GM12878 (cell line): ENCODE data around the gene SAMD4A. TPM values are rescaled to one million over a fixed set of nuclear protein-coding genes. Genes with fewer than 3 reads are reported as not detected.

Experiments used
- ATAC-seq: fragments of 200-7000 bp; cut with Tn5 transposase; 3 replicates; pipeline ENCODE4 v1.9.1; 2020; ENCODE audit warnings: mild to moderate bottlenecking, moderate library complexity
- BruUV-seq: library from RNA; stranded (reverse); fragments of 400-500 nt; replicated peaks from 2 replicates; lab custom pipeline; 2021; lab: Mats Ljungman, UMichigan
- CTCF ChIA-PET: fragments of 300-600 bp; sonication (Branson Sonifier 250); formaldehyde crosslinking; extraction: SDS; loops from one replicate; lab custom pipeline; 2021; ENCODE audit warnings: inconsistent platforms; lab: Yijun Ruan, JAX
- POLR2A ChIA-PET: fragments of 350-600 bp; formaldehyde crosslinking; extraction: SDS; loops from one replicate; lab custom pipeline; 2021; ENCODE audit warnings: inconsistent platforms; lab: Charles Lee
- RAD21 ChIA-PET: fragments of 300-600 bp; sonication (Branson Sonifier 250); formaldehyde crosslinking; loops from one replicate; lab custom pipeline; 2023; ENCODE audit warnings: antibody characterized with exemption; ENCODE audit not compliant: unreplicated experiment; lab: Charles Lee
- SMC1A ChIA-PET: fragments of 300-600 bp; sonication (Branson Sonifier 250); formaldehyde crosslinking; loops from one replicate; lab custom pipeline; 2023; ENCODE audit not compliant: unreplicated experiment, uncharacterized antibody; lab: Charles Lee
- DNase-seq: peaks from one replicate; pipeline ENCODE4 v3.0.0-alpha.2; 2011; ENCODE audit warnings: low read depth, low spot score
- FAIRE-seq: peaks from 3 replicates; lab custom pipeline; 2011; peaks lifted over from hg19 to GRCh38; lab: Jason Lieb, UNC
- H2AFZ ChIP-seq: 2 replicates; pipeline ENCODE4 v1.6.0; 2011; ENCODE audit warnings: low read depth, low read length, control low read depth; ENCODE audit not compliant: control insufficient read depth
- H3K27ac ChIP-seq: 2 replicates; pipeline ENCODE4 v1.5.1; 2011; ENCODE audit warnings: control low read depth; ENCODE audit not compliant: control insufficient read depth, insufficient read depth
- H3K27me3 ChIP-seq, 2 experiments: replicated peaks in 1 of 2; 2 replicates each; pipeline versions ENCODE4 v1.6.0 to v1.6.1; 2011; ENCODE audit warnings: low read length in 1 of 2; ENCODE audit not compliant: control insufficient read depth in 2 of 2, insufficient read depth in 2 of 2
- H3K36me3 ChIP-seq, 2 experiments: 2 replicates each; pipeline ENCODE4 v1.5.1; 2011; ENCODE audit warnings: low read length in 1 of 2; ENCODE audit not compliant: control insufficient read depth in 2 of 2, insufficient read depth in 2 of 2
- H3K4me1 ChIP-seq: 2 replicates; pipeline ENCODE4 v1.6.1; 2011; ENCODE audit warnings: mild to moderate bottlenecking, low read length, moderate library complexity, mixed read lengths; ENCODE audit not compliant: control insufficient read depth, insufficient read depth
- H3K4me2 ChIP-seq: 2 replicates; pipeline ENCODE4 v1.6.0; 2011; ENCODE audit warnings: control low read depth; ENCODE audit not compliant: control insufficient read depth, insufficient read depth
- H3K4me3 ChIP-seq: fragments of 200-600 bp; sonication (generic); 2 replicates; pipeline ENCODE4 v1.5.1; 2016
- H3K79me2 ChIP-seq: 2 replicates; pipeline ENCODE4 v1.6.0; 2011; ENCODE audit warnings: low read length; ENCODE audit not compliant: control insufficient read depth, insufficient read depth
- H3K9ac ChIP-seq: 2 replicates; pipeline ENCODE4 v1.8.0; 2011; ENCODE audit warnings: low read length, control low read depth, mixed read lengths; ENCODE audit not compliant: control insufficient read depth, insufficient read depth
- H3K9me3 ChIP-seq: replicated peaks from 3 replicates; pipeline ENCODE4 v1.5.1; 2011; ENCODE audit warnings: mild to moderate bottlenecking, low read length; ENCODE audit not compliant: control insufficient read depth, insufficient read depth
- H4K20me1 ChIP-seq: 2 replicates; pipeline ENCODE4 v1.6.0; 2011; ENCODE audit not compliant: control insufficient read depth, insufficient read depth
- CEBPB ChIP-seq, 2 experiments: fragments of 150-350 bp in 1 of 2; IDR thresholded peaks; 2 replicates each; pipeline ENCODE4 v1.6.1; 2012 to 2014; ENCODE audit warnings: low read depth in 2 of 2, low read length in 2 of 2, borderline replicate concordance in 1 of 2, inconsistent platforms in 1 of 2
- EP300 ChIP-seq, 2 experiments: fragments of 150-350 bp in 1 of 2; IDR thresholded peaks; 2 replicates each; pipeline ENCODE4 v1.6.1; 2011 to 2012; ENCODE audit warnings: low read depth in 2 of 2, low read length in 2 of 2, borderline replicate concordance in 1 of 2, improper control_type of control experiment in 1 of 2, inconsistent platforms in 1 of 2; ENCODE audit not compliant: control insufficient read depth in 1 of 2
- ESRRA ChIP-seq: IDR thresholded peaks from 2 replicates; pipeline ENCODE4 v1.6.1; 2012; ENCODE audit warnings: mild to moderate bottlenecking, low read length, improper control_type of control experiment
- GATAD2B ChIP-seq: fragments of 450-650 bp; conservative IDR thresholded peaks from 2 replicates; pipeline ENCODE4 v1.6.1; 2017; ENCODE audit warnings: low read depth, mild to moderate bottlenecking, moderate library complexity
- IKZF1 ChIP-seq: fragments of 450-650 bp; conservative IDR thresholded peaks from 2 replicates; pipeline ENCODE4 v1.6.1; 2017; ENCODE audit warnings: antibody characterized with exemption, mild to moderate bottlenecking
- IKZF2 ChIP-seq, 2 experiments: fragments of 450-650 bp; IDR thresholded peaks; 2 replicates each; pipeline ENCODE4 v1.6.1; 2017; ENCODE audit warnings: mild to moderate bottlenecking in 2 of 2, moderate library complexity in 2 of 2
- KLF5 ChIP-seq: fragments of 450-650 bp; IDR thresholded peaks from 2 replicates; pipeline ENCODE4 v1.6.1; 2014; ENCODE audit warnings: mild to moderate bottlenecking; ENCODE audit not compliant: partially characterized antibody
- NFXL1 ChIP-seq: fragments of 450-650 bp; IDR thresholded peaks from 2 replicates; pipeline ENCODE4 v1.6.1; 2017; ENCODE audit warnings: antibody characterized with exemption, mild to moderate bottlenecking, borderline replicate concordance
- RB1 ChIP-seq: fragments of 450-650 bp; formaldehyde crosslinking; IDR thresholded peaks from 2 replicates; pipeline ENCODE4 v1.6.1; 2017; ENCODE audit warnings: mild to moderate bottlenecking, borderline replicate concordance
- SMC3 ChIP-seq: IDR thresholded peaks from 2 replicates; pipeline ENCODE4 v1.6.1; 2011; ENCODE audit warnings: low read length, improper control_type of control experiment, borderline replicate concordance
- ZNF217 ChIP-seq: fragments of 450-650 bp; IDR thresholded peaks from 2 replicates; pipeline ENCODE4 v1.6.1; 2017; ENCODE audit warnings: antibody characterized with exemption, mild to moderate bottlenecking
- ZSCAN29 ChIP-seq: fragments of 450-650 bp; IDR thresholded peaks from 2 replicates; pipeline ENCODE4 v1.6.1; 2017; ENCODE audit warnings: mild to moderate bottlenecking, moderate library complexity
- WGBS: methylation state at CpG from one replicate; pipeline ENCODE4 v1.1.6; 2016; ENCODE audit warnings: low lambda C conversion rate; ENCODE audit not compliant: insufficient replicate concordance, insufficient coverage; ENCODE audit errors: missing lambda C conversion rate; 5-methylcytosine and 5-hydroxymethylcytosine counted together
- in situ Hi-C: fragments of 300-500 bp; cut with MboI; formaldehyde crosslinking; loops from 9 replicates; pipeline ENCODE4 v1.14.3; 2018; ENCODE audit warnings: mixed read lengths
- intact Hi-C: fragments of 100-400 bp; cut with micrococcal nuclease; formaldehyde crosslinking; loops from one replicate; pipeline ENCODE4 v1.14.2; 2022; ENCODE audit not compliant: unreplicated experiment
- polyA plus RNA-seq, 11 experiments: library from polyadenylated mRNA; depleted of rRNA in 4 of 11; unstranded in 6 of 11; stranded (reverse) in 5 of 11; fragments of >200 nt; fragmentation: Nextera tagmentation in 4 of 11; fragmentation: Illumina TruSeq in 1 of 11; extraction: Ambion mirVana in 4 of 11; extraction: Trizol in 1 of 11; gene quantifications; 1 replicate in 1 of 11; 2 replicates in 10 of 11; pipeline versions ENCODE4 v1.2.1 to v1.2.3, GENCODE V29; 2011 to 2016; ENCODE audit warnings: inconsistent platforms in 2 of 11, missing spikeins in 2 of 11, low read depth in 1 of 11
- total RNA-seq, 4 experiments: library from RNA; depleted of rRNA in 3 of 4; stranded (reverse); fragments of >200 nt in 3 of 4; fragmentation: Illumina TruSeq in 1 of 4; extraction: Trizol in 1 of 4; gene quantifications; 2 replicates each; pipeline versions ENCODE4 v1.2.1 to v1.2.3, GENCODE V29; 2013 to 2021
- TF ChIP-seq, protein P1 (sequence below): fragments of 450-650 bp; formaldehyde crosslinking; IDR thresholded peaks from 2 replicates; pipeline ENCODE4 v1.4.0; 2022; ENCODE audit warnings: mild to moderate bottlenecking, moderate library complexity

Gene SAMD4A
- total and polyA plus RNA-seq, 10 of the 15 experiments (the other 5 are each of a cell fraction or from before 2014, with no cell fraction given) = 0.05 to 0.56 (median 0.31) TPM

DNA sequence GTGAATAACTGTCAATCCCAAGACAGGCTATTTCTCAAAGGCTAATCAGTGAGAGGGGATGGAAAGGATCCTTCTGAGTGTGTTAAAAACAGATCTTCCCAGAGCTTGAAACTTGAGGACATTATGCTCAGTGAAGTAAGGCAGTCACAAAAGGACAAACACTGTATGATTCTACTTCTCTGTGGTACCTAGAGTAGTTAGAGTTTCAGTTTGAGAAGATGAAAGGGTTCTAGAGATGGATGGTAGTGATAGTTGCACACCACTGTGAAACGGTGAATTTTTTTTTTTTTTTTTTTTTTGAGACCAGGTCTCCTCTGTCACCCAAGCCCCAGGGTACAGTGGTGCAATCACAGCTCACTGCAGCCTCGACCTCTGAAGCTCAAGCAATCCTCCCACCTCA lies 133.8 kb downstream of the SAMD4A start:
- WGBS = 0% methylated on average over 2 of the region's 2 CpGs
- Histone ChIP-seq H3K27ac (no peak overlapping the region), H3K36me3 (no peaks in the 10 kb centered on the region), H3K9me3 (no peaks in the 10 kb centered on the region), H3K4me2 (no peak overlapping the region), H3K9ac (no peak overlapping the region), H3K4me3 (no peak overlapping the region), H3K27me3 (no peaks in the 10 kb centered on the region), H3K4me1 (no peaks in the 10 kb centered on the region), H2AFZ (no peak overlapping the region), H4K20me1 (no peaks in the 10 kb centered on the region), H3K79me2 (no peaks in the 10 kb centered on the region)
- intact Hi-C loops (no loop called here), in situ Hi-C loops (no loop called here)
- ATAC-seq (peak; percentile 57), DNase-seq (no peak), FAIRE-seq (no peak)
- POLR2A ChIA-PET = no interaction called here
- BruUV-seq = no TSS peak
- CTCF ChIA-PET = interaction anchor here (1.2 to 2.6 kb wide), 4 partner anchors 10 to 73 kb away, joined by 4 to 13 read pairs (median 5); no protein-coding TSS in a partner anchor
- RAD21 ChIA-PET = interaction anchor here (1.4 to 1.8 kb wide), 2 partner anchors 10 to 74 kb away, joined by 4 to 5 read pairs; no protein-coding TSS in a partner anchor
- SMC1A ChIA-PET = interaction anchor here (0.7 to 1.8 kb wide), 6 partner anchors 10 to 137 kb away, joined by 3 to 7 read pairs (median 3); no protein-coding TSS in a partner anchor
- TF ChIP-seq ZNF217 = no peak
- no peak for TF ChIP-seq CEBPB (IDR thresholded peaks at IDR 0.05; ENCODE audit: borderline replicate concordance in 1 of 2, low read depth in 2 of 2, low read length in 2 of 2)
- no peak for TF ChIP-seq EP300 (IDR thresholded peaks at IDR 0.05; ENCODE audit: borderline replicate concordance in 1 of 2, control insufficient read depth in 1 of 2, low read depth in 2 of 2, low read length in 2 of 2)
- no peak for TF ChIP-seq IKZF1
- TF ChIP-seq GATAD2B = no peak
- no peak for TF ChIP-seq KLF5
- TF ChIP-seq IKZF2 (IDR thresholded peaks at IDR 0.05) = no peak
- TF ChIP-seq ZSCAN29 = no peak
- TF ChIP-seq ESRRA = no peak
- TF ChIP-seq, protein P1, sequence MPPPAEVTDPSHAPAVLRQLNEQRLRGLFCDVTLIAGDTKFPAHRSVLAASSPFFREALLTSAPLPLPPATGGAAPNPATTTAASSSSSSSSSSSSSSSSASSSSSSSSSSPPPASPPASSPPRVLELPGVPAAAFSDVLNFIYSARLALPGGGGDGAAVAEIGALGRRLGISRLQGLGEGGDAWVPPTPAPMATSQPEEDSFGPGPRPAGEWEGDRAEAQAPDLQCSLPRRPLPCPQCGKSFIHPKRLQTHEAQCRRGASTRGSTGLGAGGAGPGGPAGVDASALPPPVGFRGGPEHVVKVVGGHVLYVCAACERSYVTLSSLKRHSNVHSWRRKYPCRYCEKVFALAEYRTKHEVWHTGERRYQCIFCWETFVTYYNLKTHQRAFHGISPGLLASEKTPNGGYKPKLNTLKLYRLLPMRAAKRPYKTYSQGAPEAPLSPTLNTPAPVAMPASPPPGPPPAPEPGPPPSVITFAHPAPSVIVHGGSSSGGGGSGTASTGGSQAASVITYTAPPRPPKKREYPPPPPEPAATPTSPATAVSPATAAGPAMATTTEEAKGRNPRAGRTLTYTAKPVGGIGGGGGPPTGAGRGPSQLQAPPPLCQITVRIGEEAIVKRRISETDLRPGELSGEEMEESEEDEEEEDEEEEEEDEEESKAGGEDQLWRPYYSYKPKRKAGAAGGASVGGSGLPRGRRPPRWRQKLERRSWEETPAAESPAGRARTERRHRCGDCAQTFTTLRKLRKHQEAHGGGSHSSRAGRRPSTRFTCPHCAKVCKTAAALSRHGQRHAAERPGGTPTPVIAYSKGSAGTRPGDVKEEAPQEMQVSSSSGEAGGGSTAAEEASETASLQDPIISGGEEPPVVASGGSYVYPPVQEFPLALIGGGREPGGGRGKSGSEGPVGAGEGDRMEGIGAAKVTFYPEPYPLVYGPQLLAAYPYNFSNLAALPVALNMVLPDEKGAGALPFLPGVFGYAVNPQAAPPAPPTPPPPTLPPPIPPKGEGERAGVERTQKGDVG (CRISPR knock-in tag) = no peak
- no peak for TF ChIP-seq NFXL1
- no peak for TF ChIP-seq SMC3
- TF ChIP-seq RB1 = no peak
